PFSK-1 (cell line): Measurements from ENCODE around the gene RBM38.

Experiments used
- FOXP2 ChIP-seq: optimal IDR thresholded peaks from 2 replicates; pipeline ENCODE3; 2011; ENCODE audit warnings: borderline replicate concordance, control low read depth, inconsistent platforms; ENCODE audit not compliant: insufficient read depth; ENCODE audit errors: extremely low read length, extremely low read depth
- POLR2AphosphoS5 ChIP-seq: IDR thresholded peaks from 2 replicates; pipeline ENCODE4 v1.6.1; 2012; ENCODE audit warnings: low read depth, mild to moderate bottlenecking, control low read depth, low read length, moderate library complexity
- REST ChIP-seq, 2 experiments: IDR thresholded peaks; 2 replicates each; pipeline versions ENCODE4 v1.6.1 to v1.8.0; 2011 to 2012; ENCODE audit warnings: low read depth in 2 of 2, low read length in 2 of 2, control low read depth in 1 of 2, inconsistent platforms in 1 of 2, mild to moderate bottlenecking in 1 of 2, moderate library complexity in 1 of 2; ENCODE audit not compliant: insufficient read depth in 1 of 2
- SIN3A ChIP-seq: IDR thresholded peaks from 2 replicates; pipeline ENCODE4 v1.6.1; 2012; ENCODE audit warnings: mild to moderate bottlenecking, low read length, moderate library complexity, borderline replicate concordance; ENCODE audit not compliant: insufficient read depth
- TAF1 ChIP-seq: IDR thresholded peaks from 2 replicates; pipeline ENCODE4 v1.6.1; 2012; ENCODE audit warnings: low read length, control low read depth, borderline replicate concordance; ENCODE audit not compliant: insufficient read depth

RBM38 gene

GRCh38 chr20:57415771-57416170, 24.6 kb downstream of the RBM38 start:
- no peak for TF ChIP-seq TAF1
- no peak for TF ChIP-seq POLR2AphosphoS5
- no peak for TF ChIP-seq SIN3A
- no peak for TF ChIP-seq FOXP2
- TF ChIP-seq REST (IDR thresholded peaks at IDR 0.05; ENCODE audit: insufficient read depth in 1 of 2, low read depth in 2 of 2, low read length in 2 of 2), result no peak

DNA sequence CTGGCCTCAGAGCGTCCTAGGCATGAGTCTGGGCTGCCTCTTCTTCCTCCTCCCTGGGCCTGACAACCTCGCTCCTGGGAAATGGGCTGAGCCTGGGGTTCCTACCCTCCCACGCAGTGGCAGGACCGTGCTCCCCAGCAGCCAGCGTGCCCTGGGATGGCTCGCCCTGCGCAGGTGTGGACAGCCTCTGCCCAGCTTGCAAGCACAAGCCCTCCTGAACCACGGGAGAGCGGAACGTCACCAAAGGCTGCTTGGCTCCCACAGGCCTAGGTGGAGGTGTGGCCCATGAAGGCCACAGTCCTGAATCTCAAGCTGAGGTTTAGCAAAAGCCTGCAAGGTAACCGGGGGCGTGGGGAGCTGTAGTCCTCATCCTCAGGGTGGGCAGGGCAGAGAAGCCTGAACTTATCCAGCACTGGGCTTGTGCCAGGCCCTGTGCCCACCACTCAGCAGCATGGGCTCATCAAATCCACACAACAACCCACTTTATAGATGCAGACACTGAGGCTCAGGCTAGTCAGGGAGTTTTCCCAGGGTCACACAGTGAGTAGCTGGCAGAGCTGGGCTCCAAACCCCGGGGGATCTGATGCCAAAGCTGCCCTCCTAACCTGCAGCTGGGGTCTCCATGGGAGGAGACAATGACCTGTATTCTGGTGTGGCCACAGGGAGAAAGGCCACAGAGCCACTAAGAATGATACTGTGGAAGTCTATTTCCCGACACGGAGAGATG, 25.3 kb downstream of the RBM38 start:
- TF ChIP-seq REST (IDR thresholded peaks at IDR 0.05; ENCODE audit: insufficient read depth in 1 of 2, low read depth in 2 of 2, low read length in 2 of 2), result no peak
- TF ChIP-seq SIN3A, result no peak
- no peak for TF ChIP-seq POLR2AphosphoS5
- TF ChIP-seq FOXP2, result no peak
- TF ChIP-seq TAF1, result no peak

DNA sequence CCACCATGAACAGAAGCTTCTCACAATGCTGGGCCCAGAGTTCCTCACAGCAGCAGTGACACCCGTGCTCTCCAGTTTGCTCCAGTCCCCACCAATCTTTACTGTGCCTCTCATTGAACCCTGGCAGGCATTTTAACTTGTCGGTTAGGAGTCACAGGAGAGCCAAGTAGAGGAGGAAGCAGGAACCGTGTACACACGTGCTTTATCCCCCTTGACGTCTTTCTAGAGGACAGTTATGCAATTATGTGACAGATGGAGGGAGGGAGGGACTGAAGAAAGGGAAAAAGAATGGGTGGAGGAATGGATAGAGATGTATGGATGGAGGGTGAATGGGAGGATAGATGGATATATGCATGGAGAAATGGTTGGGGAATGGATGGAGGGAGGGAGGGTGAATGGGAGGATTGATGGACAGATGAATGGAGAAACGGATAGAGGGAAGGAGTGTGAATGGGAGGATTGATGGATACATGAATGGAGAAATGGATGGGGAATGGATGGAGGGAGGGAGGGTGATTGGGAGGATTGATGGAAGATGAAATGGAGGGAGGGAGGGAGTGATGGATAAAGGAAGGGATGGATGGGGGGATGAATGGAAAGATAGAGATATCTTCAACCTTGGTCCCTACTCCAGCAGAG, 26.0 kb downstream of the RBM38 start:
- TF ChIP-seq TAF1, result no peak
- no peak for TF ChIP-seq SIN3A
- no peak for TF ChIP-seq REST (IDR thresholded peaks at IDR 0.05; ENCODE audit: insufficient read depth in 1 of 2, low read depth in 2 of 2, low read length in 2 of 2)
- TF ChIP-seq POLR2AphosphoS5, result no peak
- no peak for TF ChIP-seq FOXP2

- TF ChIP-seq SIN3A (no peak), FOXP2 (no peak), REST (IDR thresholded peaks at IDR 0.05; ENCODE audit: insufficient read depth in 1 of 2, low read depth in 2 of 2, low read length in 2 of 2) (no peak), TAF1 (no peak), POLR2AphosphoS5 (no peak)
Measured at GRCh38 chr20:57417830-57418780, 26.9 kb downstream of the RBM38 start.
